Measurements from ENCODE around the gene JPT1. TPM values are rescaled to one million over a fixed set of nuclear protein-coding genes. Genes with fewer than 3 reads are reported as not detected.

The JPT1 gene
- total and polyA plus RNA-seq, 4 donors: 35.1 to 140 (median 97.1) TPM

- ATAC-seq (ENCODE audit: insufficient read depth, low FRiP score): no peak
- TF ChIP-seq CTCF (IDR thresholded peaks at IDR 0.05; ENCODE audit: control extremely low read depth, extremely low read depth): no peak
- DNase-seq: no peak
- Histone ChIP-seq H3K27me3 (ENCODE audit: control insufficient read depth in 3 of 3, insufficient read depth in 3 of 3, low read length in 2 of 3) (no peaks in the 10 kb centered on the region), H3K4me1 (ENCODE audit: control insufficient read depth in 5 of 5, insufficient read depth in 5 of 5, low read length in 5 of 5) (peaks cover 0 to 42% (median 12%) of the 10 kb centered on the region in 5 donors), H3K9me3 (ENCODE audit: control insufficient read depth in 4 of 4, insufficient read depth in 3 of 4, low read length in 3 of 4) (no peaks in the 10 kb centered on the region), H3K9ac (ENCODE audit: insufficient read depth in 1 of 2, low read length in 2 of 2) (no peak overlapping the region), H3K4me3 (no peak overlapping the region), H3K36me3 (ENCODE audit: control insufficient read depth in 4 of 4, insufficient read depth in 4 of 4, low read length in 4 of 4) (no peaks in the 10 kb centered on the region), H3K27ac (ENCODE audit: low read depth in 1 of 2, low read length in 1 of 2) (peak overlapping the region in 1 of 2 donors; percentile 99)
- WGBS, 2 donors: 62 to 83% methylated on average over 15 of the region's 15 CpGs
Measured at GRCh38 chr17:75086496-75087181, 67.7 kb downstream of the JPT1 start.

Small RNA genes lying within 50 kb of the gene (small RNA-seq; reads per million reads assigned to genes)
- not detected for gene RF00019 (ENCODE audit: low replicate concordance)

Other genes with a start within 250 kb of the JPT1 start
- gene USH1G, start 231.3 kb downstream of the JPT1 start, total RNA-seq: not detected
- under 1 TPM in 1 of 2 donors, not detected in 1; 0.01 TPM for gene USH1G, start 231.3 kb downstream of the JPT1 start, polyA plus RNA-seq
- gene OTOP2, start 230.2 kb downstream of the JPT1 start, total RNA-seq: not detected
- gene OTOP2, start 230.2 kb downstream of the JPT1 start, polyA plus RNA-seq: not detected
- not detected for gene OTOP3, start 218.6 kb downstream of the JPT1 start, total RNA-seq
- not detected for gene OTOP3, start 218.6 kb downstream of the JPT1 start, polyA plus RNA-seq
- gene HID1, start 181.8 kb downstream of the JPT1 start, total RNA-seq: 10 to 100 TPM; 34.8 to 42.1 TPM
- gene HID1, start 181.8 kb downstream of the JPT1 start, polyA plus RNA-seq: 10 to 100 TPM; 15.2 to 23.7 TPM
- 10 to 100 TPM; 11.5 to 19.0 TPM for gene CDR2L, start 166.9 kb downstream of the JPT1 start, total RNA-seq
- gene CDR2L, start 166.9 kb downstream of the JPT1 start, polyA plus RNA-seq: 10 to 100 TPM in 1 of 2 donors, 1 to 10 TPM in 1; 8.5 to 10.9 TPM
- gene MRPL58, start 141.8 kb downstream of the JPT1 start, total RNA-seq: 10 to 100 TPM; 14.7 to 33.1 TPM
- gene MRPL58, start 141.8 kb downstream of the JPT1 start, polyA plus RNA-seq: 10 to 100 TPM; 38.3 to 55.5 TPM
- 100 to 1,000 TPM; 110 to 238 TPM for gene ATP5PD, start 107.5 kb downstream of the JPT1 start, total RNA-seq
- 100 to 1,000 TPM; 277 to 736 TPM for gene ATP5PD, start 107.5 kb downstream of the JPT1 start, polyA plus RNA-seq
- gene KCTD2, start 107.3 kb downstream of the JPT1 start, total RNA-seq: 10 to 100 TPM; 21.0 to 22.3 TPM
- gene KCTD2, start 107.3 kb downstream of the JPT1 start, polyA plus RNA-seq: 10 to 100 TPM; 15.1 to 17.8 TPM
- gene SLC16A5, start 66.6 kb downstream of the JPT1 start, total RNA-seq: 10 to 100 TPM; 36.7 to 74.0 TPM
- 10 to 100 TPM; 27.9 to 48.0 TPM for gene SLC16A5, start 66.6 kb downstream of the JPT1 start, polyA plus RNA-seq
- 10 to 100 TPM in 1 of 2 donors, 1 to 10 TPM in 1; 8.1 to 19.2 TPM for gene ARMC7, start 44.5 kb downstream of the JPT1 start, total RNA-seq
- 10 to 100 TPM; 10.2 to 13.5 TPM for gene ARMC7, start 44.5 kb downstream of the JPT1 start, polyA plus RNA-seq
- 10 to 100 TPM; 64.4 to 75.3 TPM for gene NT5C, start 22.8 kb downstream of the JPT1 start, total RNA-seq
- gene NT5C, start 22.8 kb downstream of the JPT1 start, polyA plus RNA-seq: 10 to 100 TPM; 81.2 to 96.3 TPM
- 100 to 1,000 TPM in 1 of 2 donors, 10 to 100 TPM in 1; 89.9 to 242 TPM for gene SUMO2, start 28.4 kb upstream of the JPT1 start, total RNA-seq
- gene SUMO2, start 28.4 kb upstream of the JPT1 start, polyA plus RNA-seq: 10 to 100 TPM; 53.6 to 88.9 TPM
- gene NUP85, start 51.2 kb upstream of the JPT1 start, total RNA-seq: 10 to 100 TPM; 46.4 to 69.5 TPM
- 10 to 100 TPM; 40.4 to 45.8 TPM for gene NUP85, start 51.2 kb upstream of the JPT1 start, polyA plus RNA-seq
- 10 to 100 TPM; 22.8 to 42.4 TPM for gene GGA3, start 107.1 kb upstream of the JPT1 start, total RNA-seq
- 10 to 100 TPM; 26.4 to 35.9 TPM for gene GGA3, start 107.1 kb upstream of the JPT1 start, polyA plus RNA-seq
- 10 to 100 TPM; 40.0 to 54.6 TPM for gene MRPS7, start 107.4 kb upstream of the JPT1 start, total RNA-seq
- gene MRPS7, start 107.4 kb upstream of the JPT1 start, polyA plus RNA-seq: 10 to 100 TPM; 46.9 to 61.7 TPM
- 10 to 100 TPM in 1 of 2 donors, 1 to 10 TPM in 1; 9.7 to 32.8 TPM for gene MIF4GD, start 116.7 kb upstream of the JPT1 start, total RNA-seq
- 10 to 100 TPM; 13.2 to 34.8 TPM for gene MIF4GD, start 116.7 kb upstream of the JPT1 start, polyA plus RNA-seq
- gene SLC25A19, start 134.9 kb upstream of the JPT1 start, total RNA-seq: 10 to 100 TPM in 1 of 2 donors, 1 to 10 TPM in 1; 9.8 to 27.4 TPM
- 10 to 100 TPM; 22.2 to 25.7 TPM for gene SLC25A19, start 134.9 kb upstream of the JPT1 start, polyA plus RNA-seq

All from lung (tissue), 13 donors.